Effector memory CD4-positive, alpha-beta T cell (primary cell): ENCODE data around the gene KTI12.
"Not testable (repeated sequence)": the region's sequence is repeated elsewhere in the genome, so short reads cannot be mapped to it uniquely, and the experiment has no call there.

Experiments used
- DNase-seq, 3 donors: peaks; one replicate each; pipeline ENCODE4 v3.0.0-alpha.2; 2020
- H3K27ac ChIP-seq: 2 replicates; pipeline ENCODE4 v1.7.0; 2013; ENCODE audit warnings: mild to moderate bottlenecking, low read length, moderate library complexity; ENCODE audit not compliant: insufficient read depth, poor library complexity, severe bottlenecking
- H3K27me3 ChIP-seq: replicated peaks from 2 replicates; pipeline ENCODE4 v1.7.0; 2013; ENCODE audit warnings: mild to moderate bottlenecking, low read length; ENCODE audit not compliant: insufficient read depth, control insufficient read depth, poor library complexity, severe bottlenecking
- H3K36me3 ChIP-seq: 2 replicates; pipeline ENCODE4 v1.7.0; 2013; ENCODE audit warnings: mild to moderate bottlenecking, low read length, moderate library complexity; ENCODE audit not compliant: control insufficient read depth, insufficient read depth
- H3K4me1 ChIP-seq: 2 replicates; pipeline ENCODE4 v1.7.0; 2013; ENCODE audit warnings: low read length, mild to moderate bottlenecking; ENCODE audit not compliant: control insufficient read depth, insufficient read depth, poor library complexity, severe bottlenecking
- H3K4me3 ChIP-seq: 2 replicates; pipeline ENCODE4 v1.7.0; 2013; ENCODE audit warnings: low read length, low read depth, mild to moderate bottlenecking; ENCODE audit not compliant: insufficient read depth, poor library complexity, severe bottlenecking
- H3K9me3 ChIP-seq: 2 replicates; pipeline ENCODE4 v1.7.0; 2013; ENCODE audit warnings: mild to moderate bottlenecking, low read length, moderate library complexity; ENCODE audit not compliant: control insufficient read depth

The KTI12 gene

DNA sequence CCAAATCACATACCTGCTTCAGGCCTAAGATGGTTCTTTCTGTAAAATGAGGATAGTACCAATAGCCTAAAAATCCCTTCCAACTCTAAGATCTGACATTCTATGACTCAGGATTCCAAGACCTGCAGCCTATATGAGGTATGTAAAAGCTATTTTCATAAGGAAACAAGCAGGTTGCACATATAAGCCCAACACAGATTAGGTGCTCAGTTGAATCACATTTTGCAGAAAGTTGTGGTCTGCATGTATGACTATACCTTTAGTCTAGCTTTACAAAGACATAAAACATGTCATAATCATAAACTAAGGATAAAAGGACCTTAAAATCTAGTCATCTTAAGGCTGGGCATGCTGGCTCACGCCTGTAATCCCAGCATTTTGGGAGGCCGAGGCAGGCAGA is 7.3 kb downstream of the KTI12 start:
- Histone ChIP-seq H3K4me3 (no peak overlapping the region), H3K9me3 (no peaks in the 10 kb centered on the region), H3K36me3 (peaks cover 28% of the 10 kb centered on the region), H3K27me3 (no peaks in the 10 kb centered on the region), H3K4me1 (no peaks in the 10 kb centered on the region), H3K27ac (no peak overlapping the region)
- no peak for DNase-seq

DNA sequence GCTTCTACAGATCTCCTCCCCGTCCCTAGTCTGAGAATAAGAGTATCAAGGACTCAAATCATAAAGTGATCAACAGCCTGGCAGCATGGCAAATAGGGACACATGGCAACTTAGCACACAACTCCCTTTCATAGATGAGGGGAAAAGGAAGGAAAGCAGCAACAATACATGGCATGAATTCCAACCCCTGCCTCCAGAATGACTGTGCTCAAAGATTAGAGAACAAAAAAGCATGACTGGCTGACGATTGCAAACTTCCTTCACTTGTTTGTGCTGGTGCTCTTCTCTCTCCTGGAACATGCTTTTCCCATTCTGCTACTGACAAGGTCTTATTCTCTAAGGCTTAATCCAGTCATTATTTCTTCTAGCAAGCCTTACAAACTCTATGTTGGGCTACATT is 11.5 kb downstream of the KTI12 start:
- Histone ChIP-seq H3K4me1 (no peaks in the 10 kb centered on the region), H3K27me3 (no peaks in the 10 kb centered on the region), H3K4me3 (no peak overlapping the region), H3K9me3 (no peaks in the 10 kb centered on the region), H3K36me3 (peaks cover 38% of the 10 kb centered on the region), H3K27ac (no peak overlapping the region)
- DNase-seq, result no peak

DNA sequence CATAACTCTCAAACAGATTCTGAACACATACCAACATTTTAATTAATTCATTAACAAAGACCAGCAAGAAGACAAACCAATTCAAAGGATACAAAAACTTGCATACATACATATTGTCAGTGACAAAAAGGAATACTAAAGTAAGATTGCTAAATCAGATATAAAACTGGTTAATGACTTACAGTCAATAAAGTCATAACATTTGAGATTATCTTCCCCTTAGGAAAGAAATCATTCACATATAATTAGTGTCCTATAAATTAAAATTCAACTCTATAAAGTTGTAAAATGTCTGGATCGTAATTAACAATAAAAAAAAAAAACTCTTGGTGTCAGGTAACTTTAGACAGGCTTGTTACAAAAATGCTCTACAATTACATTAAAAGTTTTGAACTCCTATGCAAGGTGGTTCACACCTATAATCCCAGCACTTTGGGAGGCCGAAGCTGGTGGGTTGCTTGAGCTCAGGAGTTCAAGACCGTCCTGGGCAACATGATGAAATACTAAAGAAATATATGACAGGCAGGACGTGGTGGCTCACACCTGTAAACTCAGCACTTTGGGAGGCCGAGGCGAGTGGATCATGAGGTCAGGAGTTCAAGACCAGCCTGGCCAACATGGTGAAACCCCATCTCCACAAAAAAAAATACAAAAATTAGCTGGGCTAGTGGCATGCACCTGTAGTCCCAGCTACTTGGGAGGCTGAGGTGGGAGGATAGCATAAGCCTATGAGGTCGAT is 25.4 kb downstream of the KTI12 start:
- H3K27ac ChIP-seq, result no peak overlapping the region
- DNase-seq, result no peak
- no peak overlapping the region for H3K4me3 ChIP-seq
- no peaks in the 10 kb centered on the region for H3K36me3 ChIP-seq
- H3K4me1 ChIP-seq, result no peaks in the 10 kb centered on the region
- peaks cover 3% of the 10 kb centered on the region for H3K27me3 ChIP-seq
- H3K9me3 ChIP-seq, result no peaks in the 10 kb centered on the region

DNA sequence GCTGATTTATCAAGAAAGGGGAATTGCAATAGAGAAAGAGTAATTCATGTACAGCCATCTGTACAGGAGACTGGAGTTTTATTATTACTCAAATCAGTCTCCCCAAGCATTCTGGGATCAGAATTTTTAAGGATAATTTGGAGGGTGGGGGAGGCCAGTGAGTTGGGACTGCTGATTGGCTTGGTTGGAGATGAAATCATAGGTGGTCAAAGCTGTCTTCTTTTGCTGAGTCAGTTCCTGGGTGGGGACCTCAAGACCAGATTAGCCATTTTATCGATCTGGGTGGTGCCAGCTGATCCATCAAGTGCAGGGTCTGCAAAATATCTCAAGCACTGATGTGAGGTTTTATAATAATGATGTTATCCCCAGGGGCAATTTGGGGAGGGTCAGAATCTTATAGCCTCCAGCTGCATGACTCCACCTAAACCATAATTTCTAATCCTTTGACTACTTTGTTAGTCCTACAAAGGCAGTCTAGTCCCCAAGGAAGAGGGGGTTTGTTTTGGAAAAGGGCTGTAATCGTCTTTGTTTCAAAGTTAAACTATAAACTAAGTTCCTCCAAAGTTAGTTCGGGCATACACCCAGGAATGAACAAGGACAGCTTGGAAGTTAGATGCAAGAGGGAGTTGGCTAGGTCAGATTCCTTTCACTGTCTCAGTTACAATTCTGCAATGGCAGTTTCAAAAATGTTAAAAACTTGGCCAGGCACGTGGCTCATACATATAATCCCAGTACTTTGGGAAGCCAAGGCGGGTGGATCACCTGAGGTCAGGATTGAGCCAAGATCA is 26.2 kb downstream of the KTI12 start:
- Histone ChIP-seq H3K27ac (no peak overlapping the region), H3K36me3 (no peaks in the 10 kb centered on the region), H3K4me3 (no peak overlapping the region), H3K27me3 (peaks cover 3% of the 10 kb centered on the region), H3K9me3 (no peaks in the 10 kb centered on the region), H3K4me1 (no peaks in the 10 kb centered on the region)
- DNase-seq, result no peak

DNA sequence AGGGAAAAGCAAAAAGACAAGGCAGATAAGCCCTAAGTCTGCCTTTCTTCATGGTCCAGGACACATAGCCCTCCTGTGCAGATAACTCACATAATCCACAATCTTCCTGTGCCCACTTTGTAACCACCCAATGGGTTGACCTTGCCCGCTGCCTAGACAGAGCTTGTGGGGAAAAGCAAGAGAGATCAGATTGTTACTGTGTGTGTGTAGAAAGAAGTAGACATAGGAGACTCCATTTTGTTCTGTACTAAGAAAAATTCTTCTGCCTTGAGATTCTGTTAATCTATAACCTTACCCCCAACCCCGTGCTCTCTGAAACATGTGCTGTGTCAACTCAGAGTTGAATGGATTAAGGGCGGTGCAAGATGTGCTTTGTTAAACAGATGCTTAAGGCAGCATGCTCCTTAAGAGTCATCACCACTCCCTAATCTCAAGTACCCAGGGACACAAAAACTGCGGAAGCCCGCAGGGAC is 27.5 kb downstream of the KTI12 start:
- H3K27ac ChIP-seq, DNase-seq, H3K4me3 ChIP-seq, H3K27me3 ChIP-seq, H3K36me3 ChIP-seq, H3K4me1 ChIP-seq, H3K9me3 ChIP-seq: not testable (repeated sequence)

DNA sequence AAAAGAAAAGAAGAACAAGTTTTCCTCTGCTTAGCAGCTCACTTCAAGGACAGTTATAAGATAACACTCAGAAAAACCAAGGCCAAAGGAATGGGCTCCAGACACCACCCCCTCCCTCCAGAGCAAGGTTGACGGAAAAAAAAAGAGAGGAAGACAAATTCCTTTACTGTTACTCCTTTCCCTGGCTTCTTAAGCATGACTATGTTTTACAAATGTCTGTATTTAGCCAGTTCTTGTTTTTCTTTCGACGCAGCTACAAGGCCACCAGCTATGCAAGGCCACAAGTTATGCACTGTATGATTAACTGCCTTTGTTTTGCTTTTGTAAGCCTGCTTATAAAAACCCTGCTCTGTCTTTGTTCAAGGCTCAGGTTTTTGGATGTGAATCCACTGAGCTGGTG is 28.1 kb downstream of the KTI12 start:
- not testable (repeated sequence) for H3K4me3 ChIP-seq

DNA sequence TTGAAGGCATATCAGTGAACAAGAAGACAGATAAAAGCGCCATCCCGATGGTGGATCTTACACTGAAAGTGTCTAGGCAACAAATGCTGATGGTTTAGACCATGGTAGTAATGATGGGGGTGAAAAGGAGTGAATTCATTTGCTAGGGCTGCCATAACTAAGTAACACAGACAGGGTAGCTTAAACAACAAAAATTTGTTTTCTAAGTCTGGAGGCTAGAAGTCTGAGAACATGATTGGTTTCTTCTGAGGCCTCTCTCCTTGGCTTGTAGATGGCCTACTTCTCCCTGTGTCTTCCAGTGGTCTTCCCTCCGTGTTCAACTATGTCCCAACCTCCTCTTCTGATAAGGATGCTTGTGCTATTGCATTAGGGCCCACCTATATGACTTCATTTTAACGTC is 29.7 kb downstream of the KTI12 start:
- no peaks in the 10 kb centered on the region for H3K4me1 ChIP-seq
- H3K36me3 ChIP-seq, result no peaks in the 10 kb centered on the region
- H3K27ac ChIP-seq, result no peak overlapping the region
- H3K4me3 ChIP-seq, result no peak overlapping the region
- peaks cover 3% of the 10 kb centered on the region for H3K27me3 ChIP-seq
- no peak for DNase-seq
- H3K9me3 ChIP-seq, result no peaks in the 10 kb centered on the region

More for the DNA sequence above, 28.1 kb downstream of the KTI12 start:
- H3K9me3 ChIP-seq, H3K27ac ChIP-seq, H3K4me1 ChIP-seq, H3K27me3 ChIP-seq, DNase-seq, H3K36me3 ChIP-seq: not testable (repeated sequence)

DNA sequence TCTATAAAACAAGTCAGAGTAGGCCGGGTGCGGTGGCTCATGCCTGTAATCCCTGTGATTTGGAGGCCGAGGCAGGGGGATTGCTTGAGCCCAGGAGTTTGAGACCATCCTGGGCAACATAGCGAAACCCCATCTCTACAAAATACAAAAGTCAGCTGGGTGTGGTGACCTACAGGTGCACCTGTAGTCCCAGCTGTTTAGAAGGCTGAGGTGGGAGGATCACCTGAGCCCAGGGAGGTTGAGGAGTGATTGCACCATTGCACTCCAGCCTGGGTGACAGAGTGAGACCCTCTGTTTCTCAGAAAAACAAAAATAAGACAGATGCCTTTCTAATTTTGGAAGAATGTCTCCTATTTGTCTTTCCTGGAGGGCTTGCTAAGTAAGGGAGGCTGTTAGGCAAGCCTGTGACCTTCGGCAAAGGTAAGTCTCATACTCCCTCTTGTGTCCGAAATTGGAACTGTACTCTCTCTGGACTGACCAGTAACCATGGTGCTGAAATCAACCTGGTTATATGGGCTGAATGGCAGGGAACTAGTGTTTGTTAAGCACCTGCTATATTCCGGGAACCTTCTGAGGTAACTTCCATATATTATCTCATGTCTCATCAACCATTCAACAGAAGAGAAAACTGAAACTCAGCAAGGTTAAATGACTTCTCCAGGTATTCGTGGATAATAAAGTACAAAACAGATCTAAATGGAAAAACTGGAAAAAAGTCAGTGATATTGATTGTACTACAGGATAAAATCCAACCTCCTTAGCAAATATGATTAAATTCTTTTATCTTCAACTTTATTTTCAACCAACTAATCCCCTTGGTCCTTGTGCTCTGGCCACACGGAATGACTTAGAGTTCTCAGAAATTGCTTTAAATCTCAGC is 31.3 kb downstream of the KTI12 start:
- Histone ChIP-seq H3K4me1 (no peaks in the 10 kb centered on the region), H3K36me3 (no peaks in the 10 kb centered on the region), H3K9me3 (no peaks in the 10 kb centered on the region), H3K27ac (no peak overlapping the region), H3K27me3 (peaks cover 3% of the 10 kb centered on the region), H3K4me3 (no peak overlapping the region)
- DNase-seq, result peak in 1 of 3 donors; percentile 29

DNA sequence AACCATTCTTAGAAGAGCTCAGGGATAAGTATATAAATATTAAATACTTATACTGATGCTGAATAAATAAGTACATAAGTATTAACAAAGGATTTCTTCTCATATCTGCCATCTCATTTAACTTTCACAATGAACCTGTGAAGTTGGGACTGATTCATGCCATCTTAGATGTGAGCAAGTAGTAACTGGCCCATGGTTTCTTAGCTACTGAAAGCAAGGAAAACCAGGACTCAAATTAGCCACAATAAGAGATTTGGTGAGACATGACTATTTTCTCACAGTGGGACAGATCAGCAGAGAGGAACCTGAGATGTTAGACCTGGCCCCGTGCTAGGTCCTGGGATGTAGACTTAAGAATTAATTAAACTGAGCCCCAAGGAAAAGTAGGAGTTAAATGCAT is 34.9 kb downstream of the KTI12 start:
- Histone ChIP-seq H3K9me3 (no peaks in the 10 kb centered on the region), H3K27me3 (no peaks in the 10 kb centered on the region), H3K4me3 (no peak overlapping the region), H3K27ac (no peak overlapping the region), H3K4me1 (no peaks in the 10 kb centered on the region), H3K36me3 (no peaks in the 10 kb centered on the region)
- DNase-seq, result no peak
